Amygdala (tissue), 56 donors: ENCODE data around the gene ERP27.

ENCODE experiments used
- DNase-seq, 56 donors: peaks; one replicate each; lab custom pipeline; 2025; lab: John Stamatoyannopoulos, UW

ERP27 gene

DNA sequence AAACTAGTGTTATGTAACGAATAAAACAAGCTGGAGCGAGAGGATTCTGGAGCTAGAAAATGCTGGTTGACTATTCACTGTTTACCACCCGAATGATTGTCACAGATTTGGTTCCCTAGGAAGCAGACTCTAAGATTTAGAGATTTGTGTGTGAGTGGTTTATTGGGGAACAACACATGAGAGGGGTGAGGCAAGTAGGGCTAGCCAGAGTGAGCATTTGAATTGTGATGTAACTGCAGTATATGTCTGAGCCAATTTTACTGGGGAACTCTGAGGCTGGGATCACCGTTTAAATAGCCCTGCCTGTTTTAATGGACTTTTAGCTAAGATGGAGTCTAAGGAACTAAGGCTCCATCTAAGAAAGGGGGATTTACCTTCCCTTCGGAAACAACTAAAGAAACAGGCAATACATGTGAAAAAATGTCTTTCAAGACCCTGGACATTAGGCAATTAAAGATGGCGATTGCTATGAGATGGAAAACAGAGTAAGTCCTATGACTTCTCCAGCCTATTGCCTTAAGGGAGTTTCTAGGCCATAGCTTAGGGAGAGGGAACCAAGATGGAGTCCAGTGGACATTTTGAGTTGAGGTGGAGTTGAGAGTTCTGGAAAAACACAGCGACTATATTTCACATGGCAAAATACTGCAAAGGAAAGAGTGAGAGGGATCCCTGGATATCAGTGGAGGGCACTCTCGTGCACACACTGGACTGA is 59.0 kb downstream of the ERP27 start:
- DNase-seq = no peak

DNA sequence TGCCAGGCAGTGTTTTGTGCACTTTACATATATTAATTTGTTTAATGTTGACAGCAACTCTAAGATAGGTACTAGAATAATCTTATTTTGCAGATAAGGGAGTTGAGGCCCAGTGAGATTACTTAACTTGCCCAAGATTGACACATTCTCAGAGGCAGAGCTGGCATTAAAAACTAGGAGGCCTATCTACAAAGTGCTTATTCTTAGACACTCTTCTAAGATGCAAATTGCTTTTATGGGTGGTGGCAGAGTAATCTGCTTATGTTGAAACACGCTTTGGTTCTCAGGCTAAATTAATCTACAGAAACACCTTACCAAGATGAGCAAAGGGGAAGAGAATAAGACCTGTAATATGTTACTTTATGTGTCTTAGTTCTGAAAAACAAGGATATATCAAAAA is 59.8 kb downstream of the ERP27 start:
- DNase-seq = no peak

DNA sequence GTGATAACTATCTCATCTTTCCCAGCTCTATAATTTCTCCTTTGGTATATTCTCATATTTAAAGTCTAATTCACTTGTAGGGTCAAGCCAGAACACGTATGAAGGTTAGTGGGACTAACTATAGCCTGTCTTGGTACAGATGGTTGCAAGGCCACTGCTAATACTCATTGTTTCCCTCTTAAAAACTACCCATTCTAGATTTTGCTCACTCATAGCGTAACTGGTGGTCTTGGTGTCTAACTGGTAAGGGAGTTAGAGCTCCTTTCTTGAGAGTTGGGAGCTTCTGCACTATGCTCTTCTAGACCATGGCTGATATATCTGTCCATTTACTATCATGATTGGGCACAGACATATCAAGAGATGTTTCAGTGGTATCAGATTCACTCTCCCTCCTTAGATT is 61.5 kb downstream of the ERP27 start:
- no peak for DNase-seq

DNA sequence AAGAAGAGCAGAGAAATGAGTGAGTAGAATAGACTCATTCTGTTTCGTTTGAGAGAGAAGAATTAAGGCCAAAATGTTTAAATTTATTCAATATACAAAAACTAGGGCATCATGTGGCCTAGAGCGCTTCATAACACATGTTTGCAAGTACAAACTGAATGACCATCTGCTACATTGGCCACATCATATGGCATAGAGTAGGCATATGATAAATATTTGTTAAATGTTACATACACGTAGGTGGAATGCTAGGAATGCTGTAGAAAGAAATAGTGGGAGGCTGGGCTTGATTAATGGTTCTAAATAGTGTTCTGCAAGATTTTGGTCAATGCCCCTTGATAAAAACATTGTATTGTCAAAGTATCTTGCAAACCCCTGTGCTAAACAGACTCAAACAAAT is 63.5 kb downstream of the ERP27 start:
- no peak for DNase-seq

DNA sequence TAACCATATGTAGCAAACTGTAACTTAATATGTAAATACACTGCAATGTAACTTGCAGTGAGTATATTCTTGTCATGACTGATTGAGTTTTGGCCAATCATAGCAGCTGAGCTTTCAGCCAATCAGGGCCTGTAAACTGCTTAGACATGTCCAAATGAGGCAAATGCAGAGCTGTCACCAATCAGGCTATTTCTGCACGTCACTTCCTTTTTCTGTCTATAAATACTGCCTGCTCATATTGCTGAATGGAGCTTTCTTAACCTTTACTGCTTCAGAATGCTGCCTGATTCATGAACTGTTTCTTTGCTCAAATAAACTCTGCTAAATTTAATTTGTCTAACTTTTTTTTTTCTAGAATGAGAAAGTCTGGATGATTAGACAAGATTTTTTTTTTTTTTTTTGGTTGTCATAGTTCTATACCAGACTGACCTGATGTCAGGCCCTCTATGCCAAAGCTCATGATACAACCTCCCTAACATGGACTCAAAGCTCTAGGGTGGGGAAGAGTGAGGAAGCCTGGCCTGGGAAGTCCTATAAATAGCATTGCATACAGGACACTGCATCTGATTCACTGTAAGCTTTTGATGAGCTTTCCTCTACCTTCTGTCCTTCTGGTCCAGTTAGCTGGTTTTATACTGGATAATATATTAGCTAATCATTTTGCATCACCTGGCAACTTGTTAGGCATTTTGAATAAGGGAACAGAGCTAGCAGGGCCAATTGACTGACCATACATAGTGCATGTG is 64.7 kb downstream of the ERP27 start:
- DNase-seq = no peak

DNA sequence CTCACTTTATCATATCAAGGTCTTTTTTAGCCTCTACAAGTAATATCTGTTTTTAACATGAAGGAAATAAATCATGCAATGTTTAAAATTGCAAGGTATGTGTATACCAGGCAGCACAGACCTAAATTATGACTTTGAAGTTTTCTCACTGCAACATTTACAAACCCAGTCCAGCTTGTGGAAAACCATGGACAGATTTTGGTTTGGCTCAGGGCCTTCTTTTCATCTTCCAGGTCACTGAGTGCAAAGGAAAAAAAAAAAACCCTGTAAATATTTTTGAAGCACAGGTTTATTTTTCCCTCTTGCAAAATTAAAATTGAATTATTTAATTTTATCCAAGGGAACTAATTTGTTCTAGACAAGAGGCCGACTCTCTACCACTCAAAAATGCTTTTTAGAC is 66.5 kb downstream of the ERP27 start:
- DNase-seq = no peak

DNA sequence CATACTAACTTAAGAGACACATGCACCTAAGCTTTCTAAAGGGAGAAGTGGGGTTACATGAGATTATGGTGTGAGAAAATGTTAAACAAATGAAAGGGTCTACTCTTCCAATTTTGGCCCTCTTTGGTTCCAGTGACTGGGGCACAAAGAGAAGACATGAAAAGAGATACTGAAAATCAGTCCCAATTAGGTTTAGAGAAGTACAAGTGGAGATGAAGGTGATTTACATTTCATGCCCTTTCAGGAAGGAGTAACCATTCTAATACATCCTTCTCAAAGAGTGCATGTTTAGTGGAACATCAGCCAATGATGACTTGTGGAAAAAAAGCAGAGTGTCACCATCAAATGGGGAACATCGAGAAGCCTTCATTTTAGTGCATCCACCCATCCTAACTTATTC is 67.1 kb downstream of the ERP27 start:
- DNase-seq = no peak

DNA sequence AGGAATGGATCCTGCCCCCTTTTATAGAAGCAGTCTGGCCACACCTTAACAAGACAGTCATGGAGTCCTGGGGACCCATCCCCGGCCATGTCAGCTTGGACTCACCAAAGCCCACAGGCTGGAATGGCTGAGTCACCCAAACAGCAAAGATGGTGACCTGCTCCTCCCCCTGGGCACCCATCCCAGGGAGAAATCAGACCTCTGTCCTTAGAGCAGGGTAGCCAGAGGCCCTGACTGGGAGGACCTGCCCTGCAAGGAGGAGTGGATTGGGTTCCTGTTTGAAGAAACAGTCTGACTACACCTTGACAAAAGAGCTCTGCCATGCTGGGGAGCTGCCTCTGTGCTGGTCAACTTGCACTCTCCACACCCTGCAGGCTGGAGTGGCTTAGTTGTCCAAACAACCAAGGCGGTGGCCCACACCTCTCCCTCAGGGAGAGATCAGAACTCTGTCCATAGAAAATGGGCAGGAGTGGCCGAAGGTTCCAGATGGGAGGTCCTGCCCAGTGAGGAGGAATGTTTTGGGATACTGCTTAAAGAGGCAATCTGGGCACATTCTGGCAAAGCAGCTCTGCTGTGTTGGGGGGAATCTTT is 69.3 kb downstream of the ERP27 start:
- no peak for DNase-seq
